Lower lobe of right lung (tissue), 2 donors: ENCODE results near the gene GAS7. TPM values are rescaled to one million over a fixed set of nuclear protein-coding genes. Genes with fewer than 3 reads are reported as not detected.

Source experiments
- ATAC-seq, 2 donors: fragments of 200-7000 bp; cut with Tn5 transposase; one replicate each; pipeline ENCODE4 v1.9.1; 2020 to 2022; ENCODE audit warnings: mild to moderate bottlenecking in 2 of 2, moderate library complexity in 2 of 2
- DNase-seq: peaks from one replicate; pipeline ENCODE4 v3.0.0-alpha.2; 2020
- H3K27ac ChIP-seq: fragments of 200-600 bp; one replicate; pipeline ENCODE4 v1.8.0; 2022
- H3K27me3 ChIP-seq: fragments of 200-600 bp; one replicate; pipeline ENCODE4 v1.8.0; 2022; ENCODE audit warnings: low read depth
- H3K36me3 ChIP-seq: fragments of 200-600 bp; one replicate; pipeline ENCODE4 v1.8.0; 2022; ENCODE audit warnings: mild to moderate bottlenecking
- H3K4me1 ChIP-seq: fragments of 200-600 bp; one replicate; pipeline ENCODE4 v1.8.0; 2022
- H3K4me3 ChIP-seq: fragments of 200-600 bp; one replicate; pipeline ENCODE4 v1.8.0; 2022; ENCODE audit warnings: mild to moderate bottlenecking
- H3K9me3 ChIP-seq: fragments of 200-600 bp; one replicate; pipeline ENCODE4 v1.8.0; 2022
- CTCF ChIP-seq: fragments of 200-600 bp; IDR thresholded peaks from one replicate; pipeline ENCODE4 v1.8.0; 2022; ENCODE audit warnings: antibody characterized with exemption, mild to moderate bottlenecking
- intact Hi-C: fragments of 100-400 bp; cut with DNase I; formaldehyde crosslinking; loops from one replicate; pipeline ENCODE4 v1.11.0; 2022
- total RNA-seq: library from RNA; stranded (reverse); fragmentation: NEBNext Ultra II Directional; extraction: Animal tissue kit (Norgen Biotek cat#: 25700); gene quantifications from one replicate; pipeline ENCODE4 v1.2.1, GENCODE V29; 2021
- donor health status: DM: no; HTN: yes; CAD: no; lungs with severe emphysema.

GAS7 gene
- total RNA-seq, 1 donor from 2014 or later: 54.1 TPM

GRCh38 chr17:9895923-9896322 is 302.5 kb downstream of the GAS7 start:
- no peak for DNase-seq
- H3K27me3 ChIP-seq: no peaks in the 10 kb centered on the region
- ATAC-seq: peak in 1 of 2 donors; percentile 35
- no peak for TF ChIP-seq CTCF
- H3K4me1 ChIP-seq: peaks cover 6% of the 10 kb centered on the region
- H3K9me3 ChIP-seq: no peaks in the 10 kb centered on the region
- H3K4me3 ChIP-seq: no peak overlapping the region
- no peak overlapping the region for H3K27ac ChIP-seq
- intact Hi-C loops: no loop called here
- no peaks in the 10 kb centered on the region for H3K36me3 ChIP-seq

- no peaks in the 10 kb centered on the region for H3K4me1 ChIP-seq
- DNase-seq (no peak), ATAC-seq (no peak)
- no peaks in the 10 kb centered on the region for H3K36me3 ChIP-seq
- no peak for TF ChIP-seq CTCF
- no peak overlapping the region for H3K27ac ChIP-seq
- no peaks in the 10 kb centered on the region for H3K9me3 ChIP-seq
- no peak overlapping the region for H3K4me3 ChIP-seq
- intact Hi-C loops: no loop called here
- H3K27me3 ChIP-seq: no peaks in the 10 kb centered on the region
Observed at GRCh38 chr17:9894231-9894630, 304.2 kb downstream of the GAS7 start.

GRCh38 chr17:9893411-9894012 is 304.9 kb downstream of the GAS7 start:
- DNase-seq: no peak
- Histone ChIP-seq H3K4me1 (no peaks in the 10 kb centered on the region), H3K27me3 (no peaks in the 10 kb centered on the region), H3K9me3 (no peaks in the 10 kb centered on the region), H3K36me3 (no peaks in the 10 kb centered on the region), H3K27ac (no peak overlapping the region), H3K4me3 (no peak overlapping the region)
- no peak for TF ChIP-seq CTCF
- ATAC-seq: no peak
- intact Hi-C loops: no loop called here

GRCh38 chr17:9890124-9890523 is 308.3 kb downstream of the GAS7 start:
- no peaks in the 10 kb centered on the region for H3K4me1 ChIP-seq
- H3K9me3 ChIP-seq: no peaks in the 10 kb centered on the region
- TF ChIP-seq CTCF: peak; percentile 57
- ATAC-seq (peak; percentile 62 to 88), DNase-seq (peak; percentile 61)
- H3K36me3 ChIP-seq: no peaks in the 10 kb centered on the region
- H3K4me3 ChIP-seq: no peak overlapping the region
- intact Hi-C loops: no loop called here
- no peak overlapping the region for H3K27ac ChIP-seq
- no peaks in the 10 kb centered on the region for H3K27me3 ChIP-seq

GRCh38 chr17:9887508-9887907 is 310.9 kb downstream of the GAS7 start:
- no peaks in the 10 kb centered on the region for H3K4me1 ChIP-seq
- DNase-seq (no peak), ATAC-seq (no peak)
- H3K27me3 ChIP-seq: no peaks in the 10 kb centered on the region
- peaks cover 20% of the 10 kb centered on the region for H3K9me3 ChIP-seq
- intact Hi-C loops: no loop called here
- no peaks in the 10 kb centered on the region for H3K36me3 ChIP-seq
- H3K4me3 ChIP-seq: no peak overlapping the region
- no peak for TF ChIP-seq CTCF
- H3K27ac ChIP-seq: no peak overlapping the region
